Gastroesophageal sphincter (tissue), 3 donors: ENCODE data around the gene EPHB1.

Experiments used
- CTCF ChIP-seq, 4 experiments: fragments of 200-600 bp in 2 of 4; fragments of 450-650 bp in 2 of 4; sonication (generic) in 1 of 4; IDR thresholded peaks; one replicate each; pipeline ENCODE4 v1.5.1; 2017 to 2019; ENCODE audit warnings: antibody characterized with exemption in 4 of 4, mild to moderate bottlenecking in 2 of 4, moderate library complexity in 2 of 4
- EP300 ChIP-seq: sonication (generic); formaldehyde crosslinking; IDR thresholded peaks from one replicate; pipeline ENCODE4 v1.6.1; 2017; ENCODE audit warnings: antibody characterized with exemption, mild to moderate bottlenecking

- no peak for TF ChIP-seq CTCF (IDR thresholded peaks at IDR 0.05)
- no peak for TF ChIP-seq EP300
Measured at GRCh38 chr3:134901461-134901860, 106.4 kb downstream of the EPHB1 start.
